Measurements from ENCODE around the gene ZNF555.

GRCh38 chr19:2812414-2813234 is 28.7 kb upstream of the ZNF555 start:
- TF ChIP-seq NR2F1 (CRISPR knock-in tag; IDR thresholded peaks at IDR 0.05) (no peak), EP300 (IDR thresholded peaks at IDR 0.05; ENCODE audit: low read depth in 2 of 2, low read length in 2 of 2) (no peak), EP300 (CRISPR knock-in tag; IDR thresholded peaks at IDR 0.05; ENCODE audit: borderline replicate concordance) (no peak), KDM1A (CRISPR knock-in tag; IDR thresholded peaks at IDR 0.05) (no peak), SP2 (CRISPR knock-in tag; IDR thresholded peaks at IDR 0.05) (no peak), FOXA1 (IDR thresholded peaks at IDR 0.05) (no peak), FOXA1 (CRISPR knock-in tag; IDR thresholded peaks at IDR 0.05) (no peak), ZNF414 (CRISPR knock-in tag; IDR thresholded peaks at IDR 0.05) (no peak), SALL1 (CRISPR knock-in tag; IDR thresholded peaks at IDR 0.05) (no peak), POLR2AphosphoS5 (IDR thresholded peaks at IDR 0.05; ENCODE audit: low read depth, low read length) (no peak), ATM (IDR thresholded peaks at IDR 0.05; ENCODE audit: borderline replicate concordance) (no peak), NONO (IDR thresholded peaks at IDR 0.05) (no peak), NONO (CRISPR knock-in tag; conservative IDR thresholded peaks at IDR 0.05) (no peak), TBX2 (CRISPR knock-in tag; IDR thresholded peaks at IDR 0.05; ENCODE audit: borderline replicate concordance) (no peak)
